Activated CD8-positive, alpha-beta memory T cell treated with anti-CD3 and anti-CD28 coated beads, Interleukin-2, amount 50 U/mL, for 4 hours (primary cell): ENCODE data around the gene GPR146.
"Not testable (repeated sequence)": the region's sequence is repeated elsewhere in the genome, so short reads cannot be mapped to it uniquely, and the experiment has no call there.

Experiments
- DNase-seq: peaks from one replicate; pipeline ENCODE4 v3.0.0-alpha.2; 2020

The GPR146 gene, protein sequence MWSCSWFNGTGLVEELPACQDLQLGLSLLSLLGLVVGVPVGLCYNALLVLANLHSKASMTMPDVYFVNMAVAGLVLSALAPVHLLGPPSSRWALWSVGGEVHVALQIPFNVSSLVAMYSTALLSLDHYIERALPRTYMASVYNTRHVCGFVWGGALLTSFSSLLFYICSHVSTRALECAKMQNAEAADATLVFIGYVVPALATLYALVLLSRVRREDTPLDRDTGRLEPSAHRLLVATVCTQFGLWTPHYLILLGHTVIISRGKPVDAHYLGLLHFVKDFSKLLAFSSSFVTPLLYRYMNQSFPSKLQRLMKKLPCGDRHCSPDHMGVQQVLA

DNA sequence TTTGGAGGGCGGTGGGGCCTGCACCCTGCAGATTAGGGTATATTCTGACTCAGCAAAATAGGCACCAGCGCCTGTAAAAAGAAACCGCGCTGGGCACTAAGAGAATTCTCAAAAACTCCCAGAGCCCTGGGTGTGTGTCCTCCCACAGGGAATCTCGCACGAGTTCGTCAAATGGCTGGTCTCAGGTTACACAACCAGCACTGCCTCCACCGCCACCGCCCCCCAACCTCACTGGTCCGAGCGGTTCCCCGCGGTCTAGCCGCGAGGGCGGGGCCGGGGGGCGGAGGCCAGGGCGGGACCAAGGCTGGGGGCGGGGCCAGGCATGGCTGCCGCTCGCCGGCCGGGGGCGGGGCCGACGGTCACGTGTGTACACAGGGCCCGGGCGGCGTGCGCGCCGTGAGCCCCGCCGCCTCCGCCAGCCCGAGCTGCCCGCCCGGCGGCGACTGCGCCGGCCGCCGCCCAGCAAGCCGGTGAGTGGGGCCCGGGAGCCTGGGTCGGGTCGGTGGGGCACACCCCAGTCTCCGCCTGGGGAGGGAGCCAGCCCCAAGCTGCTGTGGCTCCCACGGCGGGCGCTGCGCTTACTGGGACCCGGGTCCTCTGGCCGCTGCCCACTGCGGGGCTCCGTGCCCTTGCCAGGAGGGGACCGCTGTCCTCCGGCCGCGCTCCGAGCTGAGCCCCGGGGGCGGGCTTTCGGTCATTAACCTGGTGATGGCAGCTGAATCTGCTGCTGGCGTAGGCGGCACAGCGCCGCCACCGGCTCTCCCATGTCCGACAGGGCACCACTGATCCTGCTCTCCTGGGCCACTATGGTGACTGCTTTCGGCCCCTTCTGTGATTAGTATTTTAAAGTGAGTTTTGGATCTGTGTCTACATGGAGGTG lies at the start of gene GPR146:
Gene GPR146, plus strand, starts transcription at position 358 of the 880 bp plus-strand sequence. CDS start 12,970 bp downstream, outside the sequence.
- DNase-seq: peak; percentile 93

DNA sequence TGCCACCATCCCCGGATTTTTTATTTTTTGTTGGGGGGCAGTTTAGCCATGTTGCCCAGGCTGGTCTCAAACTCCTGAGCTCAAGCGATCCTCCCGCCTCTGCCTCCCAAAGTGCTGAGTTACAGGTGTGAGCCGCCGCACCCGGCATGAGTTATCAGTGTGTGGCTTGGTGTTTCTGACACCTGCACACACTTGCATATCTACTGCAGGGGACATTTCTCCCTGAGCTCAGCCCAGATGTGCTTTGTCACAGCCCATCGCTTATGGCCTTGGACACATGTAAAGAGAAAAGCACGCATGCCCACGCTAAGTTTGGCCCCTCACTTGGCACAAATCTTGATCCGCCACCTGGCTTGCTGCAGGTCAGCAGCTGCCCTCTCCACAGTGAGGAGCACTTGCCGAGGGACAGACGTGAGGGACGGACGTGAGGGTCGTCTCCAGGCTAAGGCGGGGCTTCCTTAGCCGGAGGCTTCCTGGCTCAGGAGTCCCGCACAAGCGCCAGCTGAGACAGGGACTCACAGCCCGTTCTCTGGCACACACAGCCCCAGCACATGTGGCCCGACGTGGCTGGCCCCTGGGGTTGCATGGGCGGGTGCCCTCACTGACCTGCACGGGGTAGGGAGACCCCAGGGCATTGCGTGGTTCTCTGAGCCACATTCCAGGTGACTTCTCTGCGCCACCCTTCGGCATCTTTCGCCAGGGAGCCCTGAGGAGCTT lies 49.6 kb upstream of the GPR146 start:
- DNase-seq: no peak

DNA sequence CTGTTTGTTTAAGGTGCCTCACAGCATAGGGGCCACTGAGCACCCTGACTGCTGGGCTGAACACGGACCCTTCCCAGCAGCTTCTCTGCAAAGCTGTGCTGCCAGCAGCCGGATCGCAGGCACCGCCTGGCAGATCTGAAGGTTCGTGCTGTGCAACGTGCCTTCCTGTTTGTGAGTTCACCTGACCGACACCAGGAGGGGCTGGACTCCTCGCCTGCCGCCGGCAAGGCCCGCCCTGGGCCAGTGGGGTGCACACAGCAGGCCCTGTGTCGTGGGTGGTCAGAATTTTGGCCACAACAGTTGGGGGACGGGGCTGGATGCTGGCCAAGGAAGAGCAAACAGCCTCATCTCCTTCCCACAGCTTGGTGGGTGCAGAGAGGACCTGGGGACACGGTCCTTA lies 48.8 kb upstream of the GPR146 start:
- DNase-seq: no peak

DNA sequence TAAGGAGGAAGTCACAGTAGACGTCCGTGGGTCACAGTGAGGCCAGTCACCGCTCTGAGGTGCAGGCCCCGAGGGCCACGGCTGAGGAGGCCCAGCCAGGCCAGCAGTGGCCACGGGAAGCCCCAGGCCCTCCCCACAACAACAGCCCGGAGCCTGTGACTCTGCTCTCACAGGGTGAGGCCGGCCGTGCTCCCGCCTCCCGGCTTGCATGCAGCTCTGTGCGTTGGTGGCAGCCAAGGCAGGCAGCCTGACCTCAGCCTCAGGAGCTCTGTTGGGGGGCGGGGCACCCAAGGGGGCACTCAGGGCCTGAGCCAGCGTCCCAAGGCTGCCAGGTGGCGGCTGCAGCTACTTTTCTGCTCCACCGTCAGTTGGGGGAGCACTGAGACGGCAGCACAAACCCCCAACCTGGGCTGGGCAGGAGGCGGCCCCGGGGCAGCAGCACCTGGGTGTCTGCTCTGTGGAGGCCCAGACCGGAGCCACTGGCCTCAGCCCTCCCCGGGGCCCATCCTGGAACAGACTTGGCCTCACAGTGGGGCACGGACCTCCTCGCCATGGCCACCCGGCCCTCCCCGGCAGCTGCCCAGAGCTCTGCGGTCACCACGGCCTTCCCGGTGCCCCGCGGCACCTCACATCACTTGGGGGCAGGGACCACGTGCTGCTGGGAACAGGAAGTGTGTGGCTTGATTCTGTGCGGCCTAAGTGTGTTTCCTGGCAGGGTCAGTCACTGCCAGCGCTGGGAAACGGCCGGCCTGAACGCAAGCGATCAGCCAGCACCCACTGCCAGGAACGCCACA lies 48.1 kb upstream of the GPR146 start:
- DNase-seq: no peak

DNA sequence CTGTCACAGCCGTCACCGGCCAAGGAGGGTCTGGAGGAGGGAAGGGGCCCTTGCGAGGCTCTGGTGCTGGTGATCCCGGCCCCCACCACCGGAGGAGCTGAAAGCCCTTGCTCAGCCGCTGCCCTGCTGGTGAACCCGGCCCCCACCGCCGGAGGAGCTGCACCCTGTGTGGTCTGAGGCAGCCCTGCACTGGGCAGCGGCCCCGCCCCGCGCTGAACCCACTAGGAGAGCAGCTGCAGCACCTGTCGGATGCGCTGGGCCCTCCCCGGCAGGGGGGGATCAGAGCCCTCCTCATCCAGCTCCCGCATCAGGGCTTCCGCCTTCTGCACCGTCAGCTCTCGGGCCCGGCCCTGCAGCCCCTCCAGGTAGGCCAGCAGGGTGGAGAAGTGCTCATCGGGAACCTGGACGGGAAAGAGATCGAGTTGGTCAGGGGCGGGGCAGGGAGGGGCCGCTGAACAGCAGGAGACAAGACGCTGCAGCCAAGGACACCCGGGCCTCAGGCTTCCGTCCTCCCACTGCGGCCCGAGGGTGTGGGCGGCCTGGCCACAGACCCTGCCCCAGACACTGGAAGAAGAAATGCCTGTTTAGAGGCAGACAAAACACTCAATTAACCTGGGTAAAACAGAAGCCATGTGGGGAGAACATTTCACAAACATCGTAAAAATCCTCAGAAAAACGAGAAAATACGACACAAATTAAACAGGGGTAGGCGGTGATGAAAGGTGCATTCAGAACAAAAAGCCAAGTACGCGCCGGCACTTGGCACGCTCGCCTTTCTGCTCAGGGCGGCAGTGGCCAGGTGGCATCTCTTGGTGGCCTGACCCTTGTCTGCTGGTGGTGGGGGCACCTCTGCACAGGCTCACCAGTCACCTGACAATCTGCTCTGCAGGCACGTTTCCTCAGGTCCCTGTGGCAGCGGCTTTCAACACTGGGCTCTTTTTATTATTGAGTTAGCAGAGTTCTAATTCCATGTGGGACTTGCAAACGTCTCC lies 46.6 kb upstream of the GPR146 start:
- no peak for DNase-seq

DNA sequence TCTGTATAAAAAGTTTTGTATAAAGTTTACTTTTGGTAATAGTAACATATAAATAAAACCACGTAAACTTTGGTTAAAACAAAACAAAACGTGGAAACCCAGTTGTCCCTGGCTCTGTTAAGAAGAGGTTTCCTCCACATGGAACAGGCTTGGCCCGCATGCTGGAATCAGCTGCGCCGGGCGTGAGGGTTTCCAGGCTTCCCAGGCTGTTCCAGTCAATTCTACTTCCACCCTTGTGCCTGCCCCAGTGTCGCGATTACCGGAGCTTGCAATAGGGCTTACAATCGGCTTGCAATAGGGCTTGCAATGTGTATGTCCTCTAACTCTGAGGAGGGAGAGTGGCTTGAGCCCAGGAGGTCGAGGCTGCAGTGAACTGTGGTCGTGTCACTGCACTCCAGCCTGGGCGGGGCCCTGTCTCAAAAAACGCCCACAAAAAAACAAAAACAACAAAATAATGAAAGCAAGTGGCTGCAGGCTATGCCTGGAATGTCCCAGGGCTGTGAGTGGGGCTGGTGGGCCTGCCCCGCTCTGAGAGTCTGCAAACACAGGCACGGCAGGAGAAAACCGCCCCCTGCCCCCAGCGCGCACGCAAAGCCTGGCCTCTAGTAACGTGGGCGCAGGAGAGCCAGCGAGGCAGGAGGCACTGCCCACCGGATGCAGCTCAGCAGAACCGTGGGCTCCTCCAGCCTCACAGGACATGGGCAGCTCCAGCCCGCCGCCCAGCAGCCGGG lies 45.0 kb upstream of the GPR146 start:
- DNase-seq: no peak

DNA sequence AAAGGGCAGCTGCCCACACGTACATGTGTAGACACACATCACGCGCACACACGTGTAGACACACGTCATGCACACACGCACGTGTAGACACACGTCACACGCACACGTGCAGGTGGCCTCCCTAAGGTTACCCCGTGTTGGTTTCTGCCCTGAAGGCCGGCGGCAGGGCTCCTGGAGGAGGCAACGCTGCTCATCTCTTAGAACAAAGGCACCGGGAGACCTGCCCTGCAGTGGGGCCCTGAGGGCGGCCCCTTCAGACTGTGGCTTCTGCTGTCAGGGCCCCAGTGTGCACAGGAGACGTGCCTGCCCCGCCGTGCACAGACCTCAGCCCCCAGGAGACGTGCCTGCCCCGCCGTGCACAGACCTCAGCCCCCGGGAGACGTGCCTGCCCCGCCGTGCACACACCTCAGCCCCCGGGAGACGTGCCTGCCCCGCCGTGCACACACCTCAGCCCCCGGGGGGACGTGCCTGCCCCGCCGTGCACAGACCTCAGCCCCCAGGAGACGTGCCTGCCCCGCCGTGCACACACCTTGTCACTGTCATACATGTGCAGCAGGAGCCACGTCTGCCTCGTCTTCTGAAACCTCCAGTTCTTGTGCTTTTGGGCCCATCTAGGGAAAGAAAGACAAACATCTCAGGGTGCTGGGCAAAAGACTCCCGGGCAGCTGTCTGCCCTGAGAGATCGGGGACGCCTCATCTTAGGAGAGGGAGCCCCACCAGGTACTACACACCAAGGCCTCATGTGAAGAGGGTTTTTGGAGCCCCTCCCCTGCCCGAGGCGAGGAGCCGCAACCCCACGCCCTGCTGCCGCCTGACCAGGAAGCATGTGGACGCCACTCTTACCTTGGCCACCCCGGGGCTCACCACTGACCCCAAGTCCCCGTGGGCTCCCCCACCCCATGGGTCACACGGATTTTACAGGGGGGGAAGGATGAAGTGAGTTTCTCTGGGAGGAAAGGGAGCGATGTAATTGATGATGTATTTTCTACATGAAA lies 44.1 kb upstream of the GPR146 start:
- no peak for DNase-seq

DNA sequence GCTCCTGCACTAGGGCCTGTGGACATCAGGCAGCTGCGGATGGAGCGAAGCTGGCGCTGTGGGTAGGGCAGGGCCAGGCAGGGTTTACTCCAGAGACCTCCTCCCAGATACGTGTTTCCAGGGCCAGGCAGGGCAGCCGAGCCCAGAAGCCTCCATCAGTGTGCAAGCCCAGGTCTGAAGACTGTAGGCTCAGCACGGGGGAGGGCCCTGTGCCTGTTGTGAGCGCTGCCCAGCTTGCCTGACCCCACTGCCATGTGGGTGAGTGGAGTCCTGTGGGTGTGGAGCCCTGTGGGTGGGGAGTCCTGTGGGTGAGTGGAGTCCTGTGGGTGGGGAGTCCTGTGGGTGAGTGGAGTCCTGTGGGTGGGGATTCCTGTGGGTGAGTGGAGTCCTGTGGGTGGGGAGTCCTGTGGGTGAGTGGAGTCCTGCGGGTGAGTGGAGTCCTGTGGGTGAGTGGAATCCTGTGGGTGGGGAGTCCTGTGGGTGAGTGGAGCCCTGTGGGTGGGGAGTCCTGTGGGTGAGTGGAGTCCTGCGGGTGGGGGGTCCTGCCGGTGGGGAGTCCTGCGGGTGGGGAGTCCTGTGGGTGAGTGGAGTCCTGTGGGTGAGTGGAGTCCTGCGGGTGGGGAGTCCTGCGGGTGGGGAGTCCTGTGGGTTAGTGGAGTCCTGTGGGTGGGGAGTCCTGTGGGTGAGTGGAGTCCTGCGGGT lies 43.1 kb upstream of the GPR146 start:
- DNase-seq: not testable (repeated sequence)

DNA sequence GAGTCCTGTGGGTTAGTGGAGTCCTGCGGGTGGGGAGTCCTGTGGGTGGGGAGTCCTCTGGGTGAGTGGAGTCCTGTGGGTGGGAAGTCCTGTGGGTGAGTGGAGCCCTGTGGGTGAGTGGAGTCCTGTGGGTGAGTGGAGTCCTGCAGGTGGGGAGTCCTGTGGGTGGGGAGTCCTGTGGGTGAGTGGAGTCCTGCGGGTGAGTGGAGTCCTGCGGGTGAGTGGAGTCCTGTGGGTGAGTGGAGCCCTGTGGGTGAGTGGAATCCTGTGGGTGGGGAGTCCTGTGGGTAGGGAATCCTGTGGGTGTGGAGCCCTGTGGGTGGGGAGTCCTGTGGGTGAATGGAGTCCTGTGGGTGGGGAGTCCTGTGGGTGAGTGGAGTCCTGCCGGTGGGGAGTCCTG lies 42.3 kb upstream of the GPR146 start:
- not testable (repeated sequence) for DNase-seq

DNA sequence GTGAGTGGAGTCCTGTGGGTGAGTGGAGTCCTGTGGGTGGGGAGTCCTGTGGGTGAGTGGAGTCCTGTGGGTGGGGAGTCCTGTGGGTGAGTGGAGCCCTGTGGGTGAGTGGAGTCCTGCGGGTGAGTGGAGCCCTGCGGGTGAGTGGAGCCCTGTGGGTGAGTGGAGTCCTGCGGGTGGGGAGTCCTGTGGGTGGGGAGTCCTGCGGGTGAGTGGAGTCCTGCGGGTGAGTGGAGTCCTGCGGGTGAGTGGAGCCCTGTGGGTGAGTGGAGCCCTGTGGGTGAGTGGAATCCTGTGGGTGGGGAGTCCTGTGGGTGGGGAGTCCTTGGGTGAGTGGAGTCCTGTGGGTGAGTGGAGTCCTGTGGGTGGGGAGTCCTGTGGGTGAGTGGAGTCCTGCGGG lies 41.9 kb upstream of the GPR146 start:
- DNase-seq: not testable (repeated sequence)

DNA sequence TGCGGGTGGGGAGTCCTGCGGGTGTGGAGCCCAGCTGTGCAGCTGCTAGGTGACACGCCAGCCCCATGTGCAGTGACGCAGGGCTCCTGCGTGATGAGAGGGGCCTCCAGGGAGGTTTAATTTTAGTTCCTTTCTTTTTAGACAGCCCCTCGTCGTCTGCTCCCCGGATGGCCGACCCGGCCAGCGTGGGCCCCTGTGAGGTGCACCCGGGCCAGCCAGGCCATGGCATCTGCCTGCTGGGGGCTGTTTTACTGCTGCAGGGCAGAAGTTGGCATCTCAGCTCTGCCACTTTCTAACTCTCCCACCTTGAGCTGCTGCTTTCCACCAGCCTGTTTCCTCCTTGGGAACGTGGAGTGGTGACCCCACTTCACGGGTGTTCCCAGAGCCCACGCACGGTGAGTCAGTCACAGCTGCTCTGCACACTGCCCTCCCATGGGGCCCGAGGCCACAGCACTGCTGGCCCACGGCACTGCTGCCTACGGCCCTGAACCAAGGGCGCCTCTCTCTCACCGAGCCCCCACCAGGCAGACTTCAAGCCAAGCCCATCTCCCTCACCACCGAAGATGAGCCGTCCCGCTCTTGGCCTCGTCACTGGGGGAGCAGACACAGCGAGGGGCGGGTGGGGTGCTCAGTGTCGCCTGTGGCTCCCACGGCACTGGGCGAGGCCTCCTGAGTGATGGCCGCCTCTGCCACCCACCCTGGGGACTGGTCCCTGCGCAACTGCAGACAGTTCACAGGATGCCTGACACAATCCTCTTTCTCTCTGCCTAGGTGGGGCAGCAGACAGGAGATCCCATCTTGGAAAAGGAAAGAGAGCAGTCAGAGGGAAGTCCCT lies 40.1 kb upstream of the GPR146 start:
- DNase-seq: no peak

DNA sequence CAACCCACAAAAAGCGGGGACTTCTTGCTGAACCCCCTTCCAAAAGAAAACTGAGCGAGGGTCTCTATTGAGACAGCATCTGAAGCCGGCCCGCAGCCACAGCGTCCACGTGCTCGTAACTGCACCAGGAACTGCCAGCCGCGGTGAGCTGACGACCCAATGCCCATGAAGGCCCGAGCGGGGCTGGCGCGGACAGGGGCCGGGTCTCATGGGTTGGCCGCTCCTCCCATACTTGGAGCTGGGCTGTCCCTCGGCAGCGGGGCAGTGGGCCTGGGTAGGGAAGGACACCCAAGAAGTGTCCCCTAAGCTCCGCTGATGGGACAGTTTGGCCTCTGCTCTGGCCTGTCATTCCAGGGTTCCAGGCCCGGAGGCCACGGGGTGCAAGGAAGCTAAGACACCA lies 39.0 kb upstream of the GPR146 start:
- DNase-seq: no peak

DNA sequence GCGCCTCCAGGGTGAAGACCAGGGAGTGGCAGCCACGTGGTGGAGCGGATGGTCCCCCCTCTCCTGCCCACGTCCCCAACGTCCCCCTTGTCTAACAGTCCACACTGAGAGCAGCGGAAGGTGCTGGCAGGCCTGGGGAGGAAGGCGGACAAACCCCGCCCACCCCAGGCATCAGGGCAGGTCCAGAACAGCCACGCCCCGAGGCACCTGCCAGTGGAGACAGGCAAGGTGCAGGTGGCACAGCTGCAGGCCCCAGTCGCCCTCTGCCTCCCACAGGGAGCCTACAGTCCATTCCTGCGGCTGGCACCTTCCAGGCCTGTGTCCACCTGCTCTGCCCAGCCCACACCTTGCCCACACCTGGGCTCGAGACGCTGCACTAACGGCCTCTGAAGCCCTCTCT lies 36.4 kb upstream of the GPR146 start:
- no peak for DNase-seq

DNA sequence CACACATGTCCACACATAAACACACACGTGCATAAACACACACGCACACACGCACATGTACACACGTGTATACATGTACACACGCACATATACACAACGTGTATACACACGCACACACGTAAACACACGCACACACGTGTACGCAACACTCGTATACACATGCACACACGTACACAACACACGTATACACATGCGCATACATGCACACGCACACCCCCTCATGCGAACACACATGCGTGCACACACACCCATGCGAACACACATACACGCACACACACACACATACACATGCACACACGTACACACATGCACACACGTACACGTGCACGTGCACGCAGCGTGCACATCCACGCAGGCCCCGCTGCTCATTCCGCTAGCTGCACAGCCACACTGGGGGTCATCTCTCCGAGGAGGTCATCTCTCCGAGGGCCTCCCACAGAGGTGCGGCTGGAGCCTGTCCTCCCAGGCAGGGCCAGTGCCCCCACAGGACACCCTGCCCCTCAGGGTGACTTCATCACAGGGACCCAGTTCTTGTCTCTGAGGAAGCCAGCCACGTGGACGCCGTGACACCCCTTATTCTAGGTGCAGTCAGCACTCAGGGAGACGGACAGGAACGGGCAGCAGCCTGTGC lies 35.5 kb upstream of the GPR146 start:
- no peak for DNase-seq

DNA sequence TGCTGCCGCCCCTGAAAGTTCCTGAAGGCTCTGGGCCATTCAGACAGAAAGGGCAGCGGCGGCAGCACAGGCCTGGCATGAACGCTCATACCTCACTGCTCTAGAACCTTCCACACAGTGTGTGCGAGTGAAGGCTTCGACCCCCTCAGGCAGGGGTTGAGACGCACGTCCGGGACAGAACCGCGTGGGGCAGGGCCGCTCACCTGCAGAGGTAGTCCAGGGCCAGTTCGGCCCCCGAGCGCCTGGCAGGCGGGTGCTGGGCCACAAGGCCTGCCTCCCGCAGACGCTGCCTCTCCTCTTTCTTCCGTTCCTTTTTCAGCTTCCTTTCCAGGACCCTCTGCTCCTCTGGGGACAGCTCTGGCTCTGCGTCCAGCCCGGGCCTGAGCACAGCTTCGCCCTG lies 34.6 kb upstream of the GPR146 start:
- DNase-seq: no peak

DNA sequence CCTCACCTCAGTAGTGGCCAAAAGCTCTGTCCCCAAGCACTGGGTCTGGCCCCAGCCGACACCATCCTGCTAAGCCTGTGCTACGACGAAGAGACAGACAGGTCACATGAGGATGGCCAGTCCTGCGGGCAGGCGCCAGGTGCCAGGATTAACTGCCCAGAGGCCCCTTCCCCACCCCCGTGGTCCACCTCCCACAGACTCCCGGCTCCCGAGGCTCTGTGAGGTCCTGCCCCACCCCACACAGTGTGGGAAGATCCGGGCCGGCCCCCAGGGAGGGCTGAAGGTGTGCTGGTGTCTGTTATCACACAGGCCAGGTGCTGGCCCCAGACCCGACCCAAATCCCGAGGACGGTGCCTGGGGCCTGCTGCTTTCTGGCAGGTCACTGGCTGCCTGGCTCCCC lies 34.1 kb upstream of the GPR146 start:
- no peak for DNase-seq

DNA sequence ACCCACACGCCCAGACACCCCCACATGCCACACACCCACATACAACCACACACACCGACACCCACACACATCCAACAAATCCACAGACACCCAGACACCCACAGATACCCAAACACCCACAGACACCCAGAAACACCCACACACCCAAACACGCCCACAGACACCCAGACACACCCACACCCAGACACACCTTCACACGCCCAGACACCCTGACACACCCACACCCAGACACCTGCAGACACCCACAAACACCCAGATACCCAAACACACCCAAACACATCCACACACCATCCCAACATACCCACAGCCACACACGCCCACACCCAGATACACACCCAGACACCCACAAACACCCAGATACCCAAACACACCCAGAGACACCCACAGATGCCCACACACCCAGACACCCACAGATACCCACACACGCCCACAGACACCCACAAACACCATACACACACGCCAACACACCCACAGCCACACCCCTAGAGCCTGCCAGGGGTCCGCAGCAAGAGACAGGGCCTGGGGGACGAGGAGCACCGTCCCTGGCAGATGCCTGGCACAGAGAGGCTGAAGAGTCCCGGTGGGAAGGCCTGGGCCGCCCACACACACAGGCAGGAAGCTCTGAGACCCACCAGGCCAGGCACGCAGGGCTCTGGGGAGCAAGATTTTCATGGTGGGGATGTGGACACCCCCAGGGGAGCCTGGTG lies 32.9 kb upstream of the GPR146 start:
- DNase-seq: no peak
